Right cardiac atrium (tissue), 5 donors: Measurements from ENCODE around the gene FEM1B. TPM values are rescaled to one million over a fixed set of nuclear protein-coding genes. Genes with fewer than 3 reads are reported as not detected.

ENCODE experiments used
- ATAC-seq, 2 donors: fragments of 200-7000 bp; cut with Tn5 transposase; one replicate each; pipeline versions ENCODE4 v1.8.0 to v1.9.1; 2020; ENCODE audit warnings: moderate library complexity in 2 of 2, mild to moderate bottlenecking in 1 of 2
- DNase-seq, 3 donors: peaks; one replicate each; pipeline ENCODE4 v3.0.0-alpha.2; 2020
- H3K27ac ChIP-seq: one replicate; pipeline ENCODE4 v1.5.1; 2013; ENCODE audit warnings: mild to moderate bottlenecking, low read length, control low read depth, moderate library complexity
- H3K27me3 ChIP-seq: one replicate; pipeline ENCODE4 v1.6.1; 2013; ENCODE audit not compliant: control insufficient read depth, insufficient read depth
- H3K4me1 ChIP-seq: one replicate; pipeline ENCODE4 v1.6.1; 2013; ENCODE audit warnings: low read length; ENCODE audit not compliant: control insufficient read depth, insufficient read depth
- H3K4me3 ChIP-seq: one replicate; pipeline ENCODE4 v1.5.1; 2013; ENCODE audit warnings: low read length, control low read depth
- H3K9me3 ChIP-seq: one replicate; pipeline ENCODE4 v1.6.1; 2013; ENCODE audit warnings: low read length; ENCODE audit not compliant: control insufficient read depth
- WGBS: extraction: QIAGEN DNeasy Blood & Tissue Kit; methylation state at CpG from one replicate; pipeline ENCODE4 v1.1.7; 2013; 5-methylcytosine and 5-hydroxymethylcytosine counted together
- intact Hi-C, 4 donors: fragments of 100-400 bp; cut with DNase I; formaldehyde crosslinking; loops; one replicate each; pipeline versions ENCODE4 v1.11.0 to v1.14.0; 2022 to 2023
- polyA plus RNA-seq: library from polyadenylated mRNA; stranded (reverse); fragments of 200-250 nt; gene quantifications from one replicate; pipeline ENCODE4 v1.2.3, GENCODE V29; 2013
- total RNA-seq, 4 donors: library from RNA; stranded (reverse); fragmentation: NEBNext Ultra II Directional; extraction: Animal tissue kit (Norgen Biotek cat#: 25700); gene quantifications; one replicate each; pipeline ENCODE4 v1.2.1, GENCODE V29; 2021
- donor health status: healthy with polysubstance abuse.
- donor health status: DM: no; HTN: yes; CAD: no.
- donor health status: DM: no; HTN: no; CAD: no.
- donor health status: DM: no; HTN: yes; CAD: no; lungs with severe emphysema.
- donor health status: DM: yes; HTN: yes; CAD: no.

Gene FEM1B
- total and polyA plus RNA-seq, 5 donors = 13.8 to 86.9 (median 56.9) TPM

DNA sequence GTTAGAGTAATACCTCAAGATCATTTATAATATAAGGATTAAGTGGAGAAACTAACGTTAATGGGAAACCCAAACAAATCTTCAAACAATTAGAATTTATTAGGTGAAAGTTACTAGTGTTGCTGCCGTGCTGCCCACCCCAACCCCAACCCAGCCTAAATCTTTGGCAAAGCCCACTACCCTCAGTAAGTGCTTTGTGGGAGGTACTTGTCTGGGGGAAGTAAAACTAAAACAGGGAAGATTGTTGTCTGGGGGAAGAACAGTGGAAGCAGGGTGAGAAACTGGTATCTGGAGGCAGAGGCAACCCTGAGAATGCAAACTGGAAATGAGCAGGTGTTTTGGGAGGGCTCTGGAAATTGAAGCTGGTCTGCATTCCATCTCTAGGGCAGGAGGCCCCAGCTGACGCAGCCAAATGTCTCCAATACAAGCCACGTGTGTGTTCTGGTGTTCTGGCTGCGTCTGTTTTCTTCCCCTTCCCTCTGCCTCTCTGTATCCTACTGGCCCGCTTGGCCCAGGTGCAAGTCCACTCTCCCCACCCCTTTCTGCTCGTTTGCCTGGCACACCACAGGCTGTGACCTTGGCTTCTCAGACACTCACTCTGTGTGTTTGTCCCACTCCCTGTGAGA lies 32.7 kb downstream of the FEM1B start:
- H3K4me3 ChIP-seq = no peak overlapping the region
- ATAC-seq (no peak), DNase-seq (no peak)
- H3K27me3 ChIP-seq = no peaks in the 10 kb centered on the region
- H3K9me3 ChIP-seq = no peaks in the 10 kb centered on the region
- WGBS = 75% methylated on average over 7 of the region's 7 CpGs
- intact Hi-C loops = no loop called here
- H3K4me1 ChIP-seq = no peaks in the 10 kb centered on the region
- no peak overlapping the region for H3K27ac ChIP-seq

DNA sequence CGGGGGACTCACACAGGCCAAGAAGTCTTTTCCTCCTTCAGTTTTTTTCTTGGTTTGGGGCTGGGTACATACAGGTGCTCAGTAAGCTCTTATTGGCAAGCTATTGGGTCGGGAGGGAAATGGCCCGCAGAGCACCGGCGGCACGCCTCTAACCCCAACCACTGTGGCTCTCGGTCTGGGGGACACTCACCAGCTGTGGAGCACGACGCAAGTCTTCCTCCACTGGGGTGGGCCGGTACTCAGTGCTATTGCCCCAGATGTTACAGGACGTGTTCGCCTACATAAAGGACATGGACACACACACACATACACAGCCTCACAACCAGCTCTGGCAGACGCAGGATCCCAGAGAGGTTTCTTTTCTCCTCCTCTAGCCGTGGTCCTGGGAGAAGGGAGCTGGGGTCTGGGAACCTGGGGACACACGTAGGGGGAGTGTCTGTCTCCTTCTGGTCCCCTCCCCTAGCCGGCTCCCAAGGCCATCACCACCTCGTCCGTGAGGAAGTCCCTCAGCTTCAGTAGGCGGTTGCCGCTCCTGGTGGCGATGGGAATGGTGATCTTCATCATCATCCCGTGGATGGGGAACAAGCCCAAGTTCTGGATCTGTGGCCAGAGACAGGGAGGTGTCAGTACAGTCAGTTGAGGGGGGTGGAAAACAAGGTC lies 33.4 kb downstream of the FEM1B start:
- 92% methylated on average over 22 of the region's 22 CpGs for WGBS
- no peaks in the 10 kb centered on the region for H3K27me3 ChIP-seq
- intact Hi-C loops = no loop called here
- DNase-seq = no peak
- no peak overlapping the region for H3K4me3 ChIP-seq
- no peak overlapping the region for H3K27ac ChIP-seq
- ATAC-seq = no peak
- no peaks in the 10 kb centered on the region for H3K4me1 ChIP-seq
- no peaks in the 10 kb centered on the region for H3K9me3 ChIP-seq

DNA sequence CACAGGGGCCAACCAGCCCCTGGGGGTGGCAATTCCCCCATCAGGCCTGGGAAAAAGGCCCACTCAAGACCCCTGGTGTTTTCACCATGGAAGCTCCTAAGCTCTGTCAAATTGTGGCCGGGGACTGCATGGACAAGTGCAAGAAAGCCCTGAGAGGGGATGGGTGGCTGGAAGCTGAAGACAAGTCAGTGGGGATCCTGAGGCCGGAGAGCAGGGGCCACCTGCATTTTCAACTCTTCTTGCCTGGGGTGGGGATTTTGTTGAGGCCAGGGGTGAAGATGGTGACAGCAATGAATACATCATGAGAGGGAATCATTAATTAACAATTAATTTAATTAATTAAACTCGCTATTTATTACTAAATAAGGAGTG lies 33.9 kb downstream of the FEM1B start:
- no peaks in the 10 kb centered on the region for H3K4me1 ChIP-seq
- ATAC-seq (no peak), DNase-seq (no peak)
- H3K27ac ChIP-seq = no peak overlapping the region
- WGBS = 97% methylated on average over 3 of the region's 3 CpGs
- no peak overlapping the region for H3K4me3 ChIP-seq
- intact Hi-C loops = no loop called here
- no peaks in the 10 kb centered on the region for H3K27me3 ChIP-seq
- H3K9me3 ChIP-seq = no peaks in the 10 kb centered on the region

DNA sequence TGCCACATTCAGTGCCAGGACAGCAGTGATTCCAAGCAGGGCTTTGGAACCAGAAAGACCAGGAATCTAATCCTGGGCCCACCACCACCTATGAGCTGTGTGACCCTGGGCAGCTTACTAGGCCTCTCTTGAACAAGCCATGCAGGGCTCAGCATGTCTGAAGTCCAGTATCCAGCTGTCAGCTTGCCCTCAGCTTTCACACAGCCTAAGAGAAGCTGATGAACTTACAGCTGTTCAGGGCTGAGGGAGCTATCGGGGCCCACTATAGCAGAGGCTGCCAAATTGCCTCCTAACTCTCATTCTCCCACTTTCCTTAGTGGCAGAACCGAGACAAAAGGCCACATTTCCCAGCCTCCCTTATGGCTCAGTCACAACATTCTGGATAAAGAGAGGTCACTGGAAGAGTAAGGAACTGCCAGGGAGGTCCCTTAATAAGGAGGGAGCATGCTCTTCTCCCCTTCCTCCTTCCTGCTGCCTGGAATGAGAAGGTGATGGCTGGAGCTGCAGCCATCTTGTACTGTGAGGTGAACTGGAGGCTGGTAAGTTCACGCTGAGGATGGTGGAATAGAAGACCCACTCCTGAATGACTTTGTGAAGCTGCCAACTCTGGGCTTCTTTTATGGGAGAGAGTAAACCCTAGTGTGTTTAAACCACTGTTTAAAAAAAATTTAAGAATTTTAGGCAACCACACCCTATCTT lies 34.5 kb downstream of the FEM1B start:
- no peak overlapping the region for H3K27ac ChIP-seq
- no peak for ATAC-seq
- intact Hi-C loops = no loop called here
- no peaks in the 10 kb centered on the region for H3K9me3 ChIP-seq
- no peak for DNase-seq
- H3K4me3 ChIP-seq = no peak overlapping the region
- no peaks in the 10 kb centered on the region for H3K27me3 ChIP-seq
- no peaks in the 10 kb centered on the region for H3K4me1 ChIP-seq
- WGBS = 77% methylated on average over 3 of the region's 3 CpGs

DNA sequence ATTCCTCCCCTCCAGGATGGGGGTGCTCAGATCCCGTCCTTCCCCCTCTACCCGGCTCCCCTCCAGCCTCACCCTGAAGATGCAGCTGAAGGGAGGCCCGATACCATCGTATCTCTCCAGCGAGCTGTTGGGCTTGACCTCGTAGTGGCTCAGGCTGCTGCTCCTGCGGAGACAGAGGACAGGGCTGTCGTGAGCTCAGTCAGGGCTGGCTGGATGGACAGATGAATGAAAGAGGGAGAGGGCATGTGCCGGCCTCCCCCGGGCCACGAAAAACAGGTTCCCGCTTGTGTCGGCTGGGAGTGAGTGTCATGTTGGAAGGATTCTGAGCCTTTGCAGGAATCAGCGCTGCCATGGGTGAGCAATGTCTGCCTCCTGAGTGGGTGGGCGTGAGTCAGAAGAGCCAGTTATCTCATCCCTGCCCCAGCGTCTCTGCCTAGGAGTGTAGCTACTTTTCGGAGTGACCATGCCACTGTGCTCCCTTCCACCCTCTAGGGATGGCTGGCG lies 35.2 kb downstream of the FEM1B start:
- intact Hi-C loops = no loop called here
- no peak for DNase-seq
- ATAC-seq = no peak
- Histone ChIP-seq H3K27ac (no peak overlapping the region), H3K27me3 (no peaks in the 10 kb centered on the region), H3K4me1 (no peaks in the 10 kb centered on the region), H3K4me3 (no peak overlapping the region), H3K9me3 (no peaks in the 10 kb centered on the region)
- 77% methylated on average over 18 of the region's 18 CpGs for WGBS

DNA sequence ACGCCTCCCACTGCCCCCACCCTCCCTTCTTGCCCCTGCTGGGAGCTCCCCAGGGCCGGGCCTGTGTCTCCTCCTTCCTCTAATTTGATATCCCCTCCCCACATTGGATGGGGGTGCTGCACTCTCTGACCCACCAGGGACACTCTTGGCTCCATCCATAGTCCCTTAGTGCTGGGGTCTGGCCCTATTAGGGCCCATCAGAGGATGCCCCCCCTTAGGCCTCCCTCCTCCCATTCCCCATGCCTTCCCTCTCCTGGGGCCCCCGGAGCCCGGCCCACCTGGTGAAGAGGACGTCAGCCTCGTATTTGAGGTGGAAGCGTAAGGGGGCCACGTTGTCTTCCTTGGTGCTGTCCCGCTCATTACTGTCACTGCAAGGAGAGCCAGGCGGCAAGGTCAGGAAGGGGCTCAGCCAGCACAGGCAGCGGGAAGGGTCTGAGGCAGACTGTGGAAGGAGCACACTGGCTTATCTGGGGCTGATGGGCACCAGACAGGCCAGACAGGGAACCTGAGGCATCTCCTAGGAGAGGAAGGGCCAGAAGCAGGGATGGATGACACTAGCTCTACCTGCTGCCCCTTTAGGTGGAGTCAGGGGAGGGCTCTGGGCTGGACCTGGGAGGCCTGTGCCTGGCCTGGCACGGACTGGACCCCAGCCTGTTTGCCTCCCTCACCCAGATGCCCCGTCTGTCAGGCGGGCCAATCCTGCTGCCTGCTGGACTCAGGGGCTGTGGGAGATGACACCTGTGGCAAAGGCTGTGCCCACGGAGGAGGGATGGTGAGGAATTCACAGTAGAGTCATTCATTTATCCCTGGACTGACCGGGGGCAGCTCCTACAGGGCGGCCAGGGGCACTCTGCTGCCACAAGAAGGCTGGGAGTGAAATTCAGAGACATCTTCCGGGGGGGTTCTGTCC lies 36.2 kb downstream of the FEM1B start:
- no peak overlapping the region for H3K27ac ChIP-seq
- intact Hi-C loops = no loop called here
- WGBS = 91% methylated on average over 18 of the region's 18 CpGs

DNA sequence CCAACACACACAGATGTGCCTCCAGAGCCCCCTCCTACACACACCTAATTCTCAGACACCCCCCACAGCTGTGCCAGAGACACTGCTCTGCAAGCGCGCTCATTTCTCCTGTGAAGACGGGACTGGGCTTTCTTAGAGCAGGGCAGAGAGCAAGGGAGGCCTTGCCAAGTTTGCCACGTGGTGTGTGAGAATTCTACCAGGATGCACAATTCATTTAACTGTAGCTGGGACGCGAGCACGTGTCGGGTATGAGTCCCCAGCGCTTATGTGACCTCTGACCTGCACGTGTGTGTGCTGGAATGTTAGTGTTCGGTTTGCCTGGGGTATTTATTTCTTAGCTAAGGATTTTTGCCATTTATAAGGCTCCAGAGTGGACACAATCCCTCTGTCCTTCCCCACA lies 37.0 kb downstream of the FEM1B start:
- H3K27ac ChIP-seq = no peak overlapping the region
- intact Hi-C loops = no loop called here
- peak in 1 of 3 donors; percentile 23 for DNase-seq
- no peaks in the 10 kb centered on the region for H3K9me3 ChIP-seq
- WGBS = 81% methylated on average over 11 of the region's 11 CpGs
- ATAC-seq = no peak
- no peak overlapping the region for H3K4me3 ChIP-seq
- H3K4me1 ChIP-seq = no peaks in the 10 kb centered on the region
- no peaks in the 10 kb centered on the region for H3K27me3 ChIP-seq

More for the DNA sequence above, 36.2 kb downstream of the FEM1B start:
- DNase-seq (no peak), ATAC-seq (no peak)
- Histone ChIP-seq H3K27me3 (no peaks in the 10 kb centered on the region), H3K4me1 (no peaks in the 10 kb centered on the region), H3K9me3 (no peaks in the 10 kb centered on the region), H3K4me3 (no peak overlapping the region)

DNA sequence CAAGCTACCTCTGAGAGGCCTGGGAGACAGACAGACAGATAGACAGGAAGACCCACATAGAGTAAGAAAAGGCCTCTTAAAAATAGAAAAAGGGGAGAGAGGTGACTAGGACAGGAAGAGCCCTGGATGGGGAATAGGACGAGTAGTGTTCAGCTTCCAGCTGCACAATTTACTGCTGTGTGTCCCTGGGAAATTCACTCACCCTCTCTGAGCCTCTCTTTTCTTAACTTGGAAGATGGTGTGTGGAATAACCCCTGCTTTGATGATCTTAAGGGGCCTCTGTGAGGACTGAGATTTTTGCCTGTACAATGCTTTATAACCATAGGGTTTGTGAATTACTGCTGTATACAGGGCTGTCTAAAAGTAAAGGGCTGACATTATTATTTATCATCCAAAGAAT lies 37.5 kb downstream of the FEM1B start:
- H3K4me1 ChIP-seq = no peaks in the 10 kb centered on the region
- intact Hi-C loops = no loop called here
- WGBS = 74% methylated on average over 1 of the region's 1 CpG

DNA sequence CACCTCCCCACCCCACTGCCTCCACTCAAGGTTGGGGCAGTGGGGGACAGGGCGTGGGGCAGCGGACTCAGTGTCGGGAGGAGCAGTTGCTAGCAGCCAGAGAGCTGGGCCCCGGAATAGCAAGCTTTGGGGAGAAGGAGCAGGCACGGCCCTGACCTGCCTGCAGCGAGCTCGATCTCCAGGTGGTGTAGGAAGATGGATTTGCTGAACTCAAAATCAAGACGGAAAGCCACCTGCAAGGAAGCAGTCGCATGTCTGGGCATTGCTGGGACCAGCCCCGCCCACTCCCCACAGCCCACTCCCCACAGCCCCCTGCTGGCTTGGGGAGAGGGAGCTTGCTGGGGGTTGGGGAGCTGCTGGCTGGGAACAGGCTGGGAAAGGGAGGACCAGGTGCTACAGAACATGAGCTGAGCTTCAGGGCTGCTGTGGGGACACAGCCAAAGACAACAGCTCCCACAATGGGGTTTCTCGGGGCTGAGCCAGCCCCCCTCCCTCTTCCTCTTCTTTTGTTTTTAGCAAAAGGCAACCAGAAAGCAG lies 38.0 kb downstream of the FEM1B start:
- 76% methylated on average over 11 of the region's 11 CpGs for WGBS

More for the DNA sequence above, 37.5 kb downstream of the FEM1B start:
- Histone ChIP-seq H3K4me3 (no peak overlapping the region), H3K9me3 (no peaks in the 10 kb centered on the region), H3K27me3 (no peaks in the 10 kb centered on the region), H3K27ac (no peak overlapping the region)
- DNase-seq (no peak), ATAC-seq (no peak)

DNA sequence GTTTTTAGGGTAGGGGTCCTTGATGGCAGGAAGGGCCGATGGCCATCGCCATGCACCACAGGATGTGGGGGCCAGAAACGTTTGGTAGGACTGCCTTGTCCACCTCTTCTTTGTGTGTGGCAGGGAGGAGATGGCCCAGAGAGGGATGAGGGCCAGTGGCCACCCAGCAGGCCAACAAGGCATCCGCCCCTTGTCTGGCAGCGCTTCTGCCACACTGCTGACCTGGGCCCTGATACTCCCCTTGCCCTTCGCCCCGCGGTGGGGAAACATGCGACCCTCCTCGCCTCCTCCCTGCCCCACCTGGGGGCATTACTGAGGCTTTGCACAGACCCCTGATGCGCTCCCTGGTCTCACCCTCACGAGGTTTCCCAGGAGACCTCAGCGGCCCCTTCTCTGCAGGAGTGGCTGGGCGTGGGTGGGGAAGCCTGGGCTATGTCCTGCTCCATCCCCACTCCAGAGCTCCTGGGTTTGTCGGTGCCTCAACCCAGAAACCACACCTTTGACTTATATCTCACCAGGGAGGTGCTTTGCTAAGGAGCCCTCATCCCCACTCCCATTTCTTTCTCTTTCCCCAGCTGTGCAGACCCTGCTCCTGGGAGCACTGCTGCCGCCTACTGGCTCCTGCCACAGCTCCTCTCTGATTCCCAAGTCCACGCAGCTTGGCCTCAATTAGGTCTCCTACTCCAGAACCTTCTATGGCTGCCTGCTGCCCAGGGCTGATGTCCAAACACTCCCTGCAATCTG lies 38.7 kb downstream of the FEM1B start:
- intact Hi-C loops = no loop called here
- no peak overlapping the region for H3K4me3 ChIP-seq
- 68% methylated on average over 17 of the region's 17 CpGs for WGBS
- ATAC-seq (peak in 1 of 2 donors; percentile 4), DNase-seq (no peak)
- no peaks in the 10 kb centered on the region for H3K27me3 ChIP-seq
- no peak overlapping the region for H3K27ac ChIP-seq
- no peaks in the 10 kb centered on the region for H3K4me1 ChIP-seq
- no peaks in the 10 kb centered on the region for H3K9me3 ChIP-seq

More for the DNA sequence above, 38.0 kb downstream of the FEM1B start:
- Histone ChIP-seq H3K27ac (no peak overlapping the region), H3K9me3 (no peaks in the 10 kb centered on the region), H3K27me3 (no peaks in the 10 kb centered on the region), H3K4me3 (no peak overlapping the region), H3K4me1 (no peaks in the 10 kb centered on the region)
- ATAC-seq = peak in 1 of 2 donors; percentile 63
- intact Hi-C loops = no loop called here
- DNase-seq = no peak
